Measurements from ENCODE around the gene H2BK1. TPM values are rescaled to one million over a fixed set of nuclear protein-coding genes. Genes with fewer than 3 reads are reported as not detected.

The H2BK1 gene
- total RNA-seq, 1 experiment from 2014 or later: 0.64 TPM

DNA sequence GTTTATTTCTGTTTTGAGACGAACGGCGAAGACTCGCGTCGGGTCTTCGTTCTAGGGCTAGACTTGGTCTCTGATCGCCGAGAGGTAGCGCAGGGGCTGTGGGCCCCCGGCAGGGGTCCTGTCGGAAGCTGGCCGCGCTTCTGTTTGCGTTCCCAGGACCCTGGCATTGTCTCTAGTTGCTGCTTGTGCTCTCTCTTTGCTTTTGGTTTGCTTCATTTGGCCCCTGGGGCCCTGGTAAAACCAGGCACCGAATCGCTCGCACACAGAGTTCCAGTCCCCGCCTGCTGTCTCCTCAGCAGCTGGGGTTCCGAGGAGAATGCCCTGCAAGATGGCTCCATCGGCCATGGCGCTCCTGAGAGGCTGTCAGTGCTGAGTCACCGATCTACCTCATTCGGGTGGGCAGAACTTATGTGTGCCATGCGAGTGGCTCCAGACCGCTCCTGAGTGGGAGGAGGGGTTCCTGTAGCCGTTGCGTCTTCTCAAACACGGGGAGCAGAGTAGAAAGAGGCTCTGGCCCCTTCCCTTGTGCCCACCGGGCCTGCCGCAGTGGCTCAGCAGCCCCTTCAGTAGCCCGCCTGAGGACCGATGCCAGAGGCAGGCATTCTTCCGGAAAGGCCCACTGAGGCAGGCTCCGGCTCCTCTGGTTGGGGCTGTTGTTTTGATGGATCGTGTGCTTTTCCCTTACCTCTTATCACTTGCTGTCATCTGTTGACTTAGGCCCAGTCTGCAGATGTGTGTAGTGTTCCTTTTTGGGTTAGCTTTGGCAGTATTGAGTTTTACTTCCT lies 22.8 kb upstream of the H2BK1 start:
- peak; percentile 64 for DNase-seq (ENCODE audit: low spot score)

DNA sequence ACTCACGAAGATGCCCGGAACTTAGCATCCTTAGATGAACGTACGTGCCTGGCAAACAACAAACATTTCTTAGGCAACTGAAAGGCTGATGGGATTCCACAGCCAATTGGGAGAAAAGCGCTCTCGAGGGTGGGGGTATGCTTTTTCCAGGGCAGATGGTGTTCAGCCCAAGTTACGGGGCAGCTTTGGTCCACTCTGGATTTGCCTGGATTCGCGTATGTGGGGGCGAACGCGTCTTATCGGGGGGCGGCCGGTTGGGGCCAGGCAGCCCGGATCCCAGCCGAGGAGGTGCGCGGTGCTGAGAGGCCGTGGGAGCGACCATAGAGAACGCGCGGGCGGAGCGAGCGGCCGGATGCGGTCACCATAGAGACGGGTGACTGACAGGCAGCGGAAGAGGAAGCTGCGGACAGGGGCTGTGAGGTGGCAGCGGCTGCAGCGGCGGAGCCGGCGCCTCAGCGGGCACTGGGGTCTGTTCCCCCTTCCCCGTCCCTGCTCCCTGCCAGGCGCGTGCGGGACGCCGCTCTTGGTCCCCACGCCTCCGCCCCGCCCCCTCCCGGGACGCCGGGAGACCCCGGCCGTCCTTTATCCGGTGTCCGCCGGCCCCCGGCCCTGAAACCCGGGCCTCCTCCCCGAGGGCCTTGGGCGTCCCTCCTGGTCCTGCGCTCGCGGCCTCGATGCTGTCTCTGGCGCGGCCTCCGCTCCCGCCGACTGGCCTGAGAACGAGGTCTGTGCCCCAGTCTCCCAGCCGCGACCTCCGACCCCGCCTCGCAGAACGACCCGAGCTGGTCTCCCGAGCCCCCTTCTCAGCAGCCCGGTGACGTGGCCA lies 22.0 kb upstream of the H2BK1 start, which contains the start of gene CHPF2:
TSS of gene CHPF2 (plus strand) at position 393 of the 826 bp plus-strand sequence. CDS start 1,529 bp downstream, outside the sequence.
- peak; percentile 86 for DNase-seq (ENCODE audit: low spot score)

DNA sequence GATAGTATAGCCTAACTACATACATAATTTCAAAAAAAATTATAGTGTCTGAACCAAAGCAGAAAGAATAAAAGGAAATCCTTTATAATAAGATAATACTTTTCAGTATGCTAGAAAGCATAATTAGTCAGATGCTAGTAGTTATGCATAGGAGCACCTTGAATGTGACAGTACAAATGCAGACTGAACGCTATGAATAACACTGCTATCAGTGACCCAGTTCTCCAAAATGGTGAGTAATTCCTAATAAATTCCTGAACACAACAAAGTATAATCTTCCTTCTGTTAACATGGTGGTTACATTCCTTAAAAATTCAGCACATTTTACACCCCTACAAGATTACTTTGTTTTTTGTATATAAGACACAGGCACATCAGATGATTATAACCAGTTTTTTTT lies 20.8 kb upstream of the H2BK1 start:
- no peak for DNase-seq (ENCODE audit: low spot score)

DNA sequence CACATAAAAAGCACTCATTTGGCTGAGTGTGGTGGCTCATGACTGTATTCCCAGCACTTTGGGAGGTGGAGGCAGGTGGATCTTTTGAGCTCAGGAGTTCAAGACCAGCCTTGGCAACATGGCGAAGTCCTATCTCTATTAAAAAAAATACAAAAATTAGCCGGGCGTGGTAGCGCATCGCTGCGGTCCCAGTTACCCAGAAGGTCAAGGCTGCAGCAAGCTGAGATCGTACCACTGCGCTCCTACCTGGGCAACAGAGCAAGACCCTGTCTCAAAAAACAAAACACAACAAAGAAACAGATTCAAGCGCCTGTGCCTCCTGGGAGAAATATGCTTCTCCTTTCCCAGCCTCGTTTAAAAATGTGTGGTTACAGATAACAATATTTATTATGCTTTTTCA lies 19.0 kb upstream of the H2BK1 start:
- DNase-seq (ENCODE audit: low spot score): no peak

DNA sequence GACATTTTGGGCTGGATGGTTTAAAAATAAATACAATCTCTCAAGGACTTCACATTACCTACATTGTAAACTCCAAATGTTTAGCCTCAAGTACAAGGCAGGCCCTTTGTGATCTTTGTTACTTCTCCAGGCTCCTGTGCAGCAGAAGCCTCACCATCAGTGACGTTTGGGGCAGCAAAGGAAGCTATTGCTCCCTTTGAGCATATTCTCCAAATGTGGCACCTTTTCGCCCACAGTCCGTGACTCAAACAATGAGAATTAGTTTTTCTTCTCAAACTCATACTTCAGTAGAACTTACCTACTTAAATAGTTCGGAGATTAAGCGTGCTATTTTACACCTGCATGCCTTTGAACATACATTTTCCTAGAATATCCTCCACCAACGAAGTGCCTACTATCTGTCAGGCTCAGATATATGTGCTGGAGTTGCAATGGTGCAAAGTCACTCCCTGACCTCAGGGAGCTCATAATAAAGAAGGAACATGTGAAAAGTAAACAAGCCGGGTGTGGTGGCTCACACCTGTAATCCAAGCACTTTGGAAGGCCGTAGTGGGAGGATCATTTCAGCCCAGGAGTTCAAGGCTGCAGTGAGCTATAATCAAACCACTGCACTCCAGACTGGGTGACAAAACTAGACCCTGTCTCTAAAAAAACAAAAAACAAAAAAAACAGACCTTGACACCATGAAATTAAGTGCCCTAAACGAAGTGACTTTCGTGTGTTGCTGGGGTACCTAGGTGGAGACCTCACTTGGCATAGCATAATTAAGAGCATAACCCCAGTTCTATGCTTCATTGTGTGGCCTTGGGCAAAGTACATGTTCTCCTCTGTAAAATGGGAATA lies 18.0 kb upstream of the H2BK1 start:
- no peak for DNase-seq (ENCODE audit: low spot score)

DNA sequence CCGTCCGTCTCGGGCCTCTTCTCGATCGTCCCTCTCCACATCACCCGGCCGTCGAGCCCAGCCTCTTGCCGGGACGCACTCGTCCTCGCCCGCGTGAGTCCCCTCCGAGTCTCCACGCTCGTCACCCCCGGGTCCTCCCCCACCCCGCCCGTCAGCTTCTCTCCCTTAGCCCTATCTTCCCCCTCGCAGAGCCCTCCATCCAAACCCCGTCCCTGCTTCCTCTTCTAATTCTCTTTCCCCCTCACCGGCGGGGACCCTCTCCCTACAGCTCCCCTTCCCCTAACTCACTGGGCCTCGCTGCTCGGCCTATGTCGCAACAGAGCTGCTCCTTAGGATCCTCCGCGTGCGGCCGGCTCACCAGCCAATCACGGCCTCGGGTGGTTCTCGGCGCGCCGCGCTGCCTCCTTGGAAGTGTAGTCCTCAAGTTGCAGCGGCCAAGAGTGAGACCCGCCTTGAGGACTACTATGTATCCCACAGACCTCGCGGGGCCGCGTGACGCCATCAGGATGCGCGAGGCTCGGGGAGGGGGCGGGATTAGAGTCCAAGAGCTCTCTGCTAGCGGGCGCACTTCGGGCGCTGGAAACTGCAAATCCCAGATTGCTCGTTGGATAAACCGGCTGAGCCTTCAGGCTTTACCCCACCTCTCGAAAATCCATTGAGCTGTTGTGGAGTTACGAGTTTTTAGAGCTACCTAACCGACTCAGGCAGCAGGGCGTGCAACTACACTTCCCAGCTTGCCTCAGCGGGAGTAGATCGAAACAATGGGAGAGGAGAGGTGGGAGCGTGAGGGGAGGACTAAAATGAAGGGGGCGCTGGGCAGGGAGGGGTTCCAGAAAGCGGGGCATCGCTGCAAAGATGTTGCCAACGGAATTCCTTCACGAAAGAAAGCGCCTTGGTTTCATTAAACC lies 16.8 kb upstream of the H2BK1 start, which contains the start of gene ABCF2:
TSS of gene ABCF2 (minus strand) at position 331 of the 908 bp plus-strand sequence. CDS start 747 bp downstream, outside the sequence.
- peak; percentile 99 for DNase-seq (ENCODE audit: low spot score)

DNA sequence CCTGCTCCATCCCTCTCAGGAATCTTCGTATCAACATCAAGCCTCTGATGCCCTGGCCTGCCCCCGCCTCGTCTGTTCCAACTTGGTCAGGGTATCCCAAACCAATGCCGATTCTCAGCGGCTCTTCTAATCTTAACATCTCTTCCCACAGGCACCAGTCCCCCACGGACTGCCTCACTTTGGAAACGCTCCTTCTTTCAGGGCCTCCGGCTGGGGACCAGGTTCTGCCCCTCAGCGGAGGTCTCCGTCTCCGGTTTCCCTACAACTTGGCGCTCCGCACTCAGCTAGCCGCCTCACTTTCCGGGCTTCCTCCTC lies 16.2 kb upstream of the H2BK1 start:
- DNase-seq (ENCODE audit: low spot score): no peak

DNA sequence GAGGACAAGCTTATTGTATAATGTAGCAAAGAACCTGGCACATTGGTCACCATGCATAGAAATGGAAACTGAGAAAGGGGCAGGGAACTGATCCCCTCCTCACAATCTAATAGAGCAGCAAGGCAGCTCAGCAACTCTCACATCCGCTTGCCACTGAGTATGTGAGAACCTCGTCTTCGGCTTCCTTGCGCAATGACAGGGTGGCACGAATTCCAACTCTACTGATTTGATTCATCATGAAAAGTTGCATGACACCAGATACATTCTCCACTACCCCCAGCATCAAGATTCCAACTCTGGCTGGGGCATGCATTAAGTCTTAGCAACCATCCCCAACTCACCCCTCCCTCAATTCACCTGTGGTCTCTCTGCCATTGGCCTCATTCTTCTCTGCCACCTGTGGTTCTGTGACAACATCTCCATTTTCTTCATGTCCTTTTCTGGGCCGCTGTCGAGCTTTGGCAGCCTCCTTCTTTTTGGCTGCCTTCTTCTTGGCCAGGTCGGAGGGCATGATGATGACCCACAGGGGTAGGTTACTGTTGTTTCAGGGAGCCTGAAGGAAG lies 15.7 kb upstream of the H2BK1 start:
- no peak for DNase-seq (ENCODE audit: low spot score)

DNA sequence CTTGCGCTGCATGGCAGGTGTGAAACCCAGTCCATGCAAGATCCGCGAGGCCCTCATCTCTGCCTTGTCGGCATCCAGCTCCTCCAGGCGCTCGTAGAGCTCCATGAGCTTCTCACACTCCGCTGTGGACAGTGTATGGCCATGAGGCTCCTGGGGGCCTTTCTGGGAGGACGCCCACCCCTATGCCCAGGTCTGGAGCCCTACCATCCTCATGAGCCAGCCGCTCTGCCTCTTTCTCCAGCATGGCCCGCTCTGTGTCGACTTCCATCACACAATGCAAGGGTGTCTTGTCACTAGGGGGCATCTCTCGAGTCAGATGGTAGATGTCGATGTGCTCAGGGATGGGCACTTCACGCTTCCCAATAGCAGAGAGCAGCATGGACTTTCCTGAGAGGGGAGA lies 13.4 kb upstream of the H2BK1 start:
- DNase-seq (ENCODE audit: low spot score): no peak

DNA sequence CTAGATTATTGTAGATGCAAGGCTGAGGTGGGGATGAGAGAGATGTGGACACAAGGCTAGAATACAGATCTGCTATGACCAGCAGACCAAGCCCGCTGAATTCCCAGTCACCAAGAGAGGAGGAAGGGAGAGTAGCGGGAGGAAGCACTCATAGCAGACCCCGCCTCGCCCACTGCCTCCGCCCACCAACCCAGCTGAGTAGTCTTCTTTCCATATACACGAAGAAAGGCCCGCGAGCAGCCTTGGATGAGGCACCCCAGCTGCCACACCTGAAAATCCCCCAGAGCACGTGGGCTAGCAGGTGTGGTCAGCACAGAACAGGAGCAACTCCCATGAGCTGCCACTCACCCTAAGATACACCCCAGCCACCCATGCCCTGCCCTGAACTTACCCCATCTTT lies 7.9 kb upstream of the H2BK1 start:
- no peak for DNase-seq (ENCODE audit: low spot score)

DNA sequence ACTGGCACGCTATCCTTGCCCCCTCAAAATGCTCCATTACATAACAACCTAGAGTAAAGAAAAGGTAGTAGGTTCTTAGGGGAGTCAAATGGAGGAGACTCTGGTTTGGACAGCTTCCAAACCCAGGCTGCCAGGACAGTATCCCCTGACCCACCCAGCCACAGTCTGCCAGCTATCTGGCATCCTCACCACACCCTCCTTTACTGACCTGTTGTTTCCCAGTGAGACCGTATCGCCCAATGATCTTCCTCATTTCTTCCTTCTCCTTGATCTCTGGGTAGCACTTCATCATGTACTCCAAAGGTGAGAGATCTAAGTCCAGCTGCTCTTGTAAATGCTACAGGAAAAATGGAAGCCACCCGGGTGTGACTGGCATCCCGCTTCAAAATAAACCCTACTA lies 5.1 kb upstream of the H2BK1 start:
- no peak for DNase-seq (ENCODE audit: low spot score)

DNA sequence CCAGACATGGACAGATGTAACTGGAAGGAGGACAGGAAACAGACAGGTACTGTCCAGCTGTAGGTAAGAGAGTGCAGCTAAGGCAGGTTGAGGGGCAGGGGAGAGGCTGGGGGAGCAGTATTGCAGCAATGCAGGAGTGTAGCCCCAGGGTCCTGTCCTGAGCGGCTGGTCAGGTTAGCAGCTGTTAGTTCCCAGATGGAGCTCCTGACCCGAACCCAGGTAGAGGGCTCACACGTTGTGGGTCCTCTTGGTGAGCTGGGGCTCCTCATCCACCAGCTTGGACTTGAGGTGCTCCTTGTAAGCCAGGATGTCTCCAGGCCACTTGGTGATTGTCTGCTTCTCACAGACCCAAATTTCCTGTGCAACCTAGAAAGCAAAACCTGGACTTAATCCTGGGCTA lies 3.5 kb upstream of the H2BK1 start:
- DNase-seq (ENCODE audit: low spot score): no peak

DNA sequence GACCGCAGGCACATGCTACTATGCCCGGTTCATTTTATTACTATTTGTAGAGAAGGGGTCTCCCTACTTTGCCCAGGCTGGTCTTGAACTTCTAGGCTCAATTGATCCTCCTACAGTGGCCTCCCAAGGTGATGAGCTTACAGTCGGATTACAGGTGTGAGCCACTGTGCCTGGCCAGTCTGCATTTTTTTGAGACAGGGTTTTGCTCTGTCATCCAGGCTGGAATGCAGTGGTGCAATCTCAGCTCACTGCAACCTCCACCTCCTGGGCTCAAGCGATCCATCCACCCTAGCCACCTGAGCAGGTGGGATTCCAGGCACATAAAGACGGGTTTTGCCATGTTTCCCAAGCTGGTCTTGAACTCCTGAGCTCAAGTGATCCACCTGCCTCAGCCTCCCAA lies 2.3 kb upstream of the H2BK1 start:
- no peak for DNase-seq (ENCODE audit: low spot score)

DNA sequence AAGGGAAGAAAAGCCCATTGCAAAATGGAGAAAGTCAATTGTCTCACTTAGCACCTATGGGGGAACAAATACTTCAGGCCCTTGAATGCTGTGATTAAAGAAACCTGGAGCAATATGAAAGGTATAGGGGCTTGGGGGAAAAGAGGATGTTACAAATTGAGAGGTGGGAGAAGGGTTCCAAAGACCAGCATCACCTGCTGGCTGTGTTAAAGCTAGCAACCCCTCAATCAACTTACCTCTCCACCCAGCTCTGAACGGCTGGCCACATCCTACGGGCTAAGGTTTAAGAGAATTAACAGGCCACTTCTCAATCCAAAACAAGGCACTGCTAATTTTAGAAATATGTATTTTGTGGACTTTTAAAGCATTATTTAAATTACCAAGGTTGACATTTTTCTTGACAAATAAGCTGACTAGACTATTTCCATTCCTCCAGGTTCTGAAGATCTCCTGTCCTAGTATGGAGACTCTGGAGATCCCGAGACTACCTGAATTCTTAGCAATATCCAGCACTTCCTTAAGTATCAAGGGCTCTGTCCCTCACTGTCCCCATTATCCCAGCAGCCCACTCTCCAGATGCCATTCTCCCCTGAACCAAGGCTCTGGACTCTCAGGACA lies 976 bp upstream of the H2BK1 start:
- no peak for DNase-seq (ENCODE audit: low spot score)

DNA sequence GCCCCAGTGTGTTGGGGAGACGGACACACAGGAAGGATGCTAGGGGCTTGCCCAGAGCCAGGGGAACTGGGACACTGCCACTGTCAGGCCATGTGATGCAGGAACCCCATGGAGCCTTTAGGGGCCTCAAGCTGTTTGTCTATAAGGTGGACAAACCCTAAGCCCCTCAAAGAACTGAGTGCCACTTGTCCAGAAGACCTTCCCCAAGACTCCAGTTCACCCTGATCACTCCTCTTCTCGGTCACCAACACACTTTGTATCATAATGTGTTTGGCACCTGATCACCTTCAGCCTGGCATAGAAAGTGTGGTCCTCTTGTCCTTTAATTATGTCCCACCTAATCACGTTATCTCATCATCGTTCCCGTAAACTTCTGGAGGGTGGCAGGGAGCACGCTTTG lies 700 bp downstream of the H2BK1 start:
- no peak for DNase-seq (ENCODE audit: low spot score)

DNA sequence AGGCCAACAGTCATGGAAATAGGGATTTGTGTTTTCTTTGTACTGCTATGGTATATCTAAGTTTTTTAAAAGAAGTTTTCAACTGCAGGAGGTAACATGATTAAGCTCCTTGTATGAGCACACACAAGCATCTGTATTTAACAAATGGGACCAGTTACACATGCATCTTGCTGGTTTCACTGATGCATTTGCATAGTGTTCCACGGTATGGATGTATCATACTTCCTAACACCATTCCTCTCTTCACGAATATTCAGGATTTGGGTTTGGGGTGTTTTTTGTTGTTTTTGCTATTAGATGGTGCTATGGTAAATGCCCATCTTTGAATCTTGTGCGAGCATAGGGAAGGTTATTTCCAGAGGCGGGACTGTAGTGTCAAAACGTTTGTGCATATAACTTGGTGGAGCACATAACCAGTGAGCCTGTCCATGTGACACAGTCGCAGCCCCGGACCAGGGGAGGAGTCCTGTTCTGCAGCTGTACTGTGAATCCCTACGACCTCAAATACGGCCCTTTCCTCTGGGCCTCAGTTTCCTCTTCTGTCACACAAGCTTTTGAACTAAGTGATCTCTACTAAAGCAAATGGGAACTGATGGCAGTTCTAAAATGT lies 1.9 kb downstream of the H2BK1 start:
- no peak for DNase-seq (ENCODE audit: low spot score)

DNA sequence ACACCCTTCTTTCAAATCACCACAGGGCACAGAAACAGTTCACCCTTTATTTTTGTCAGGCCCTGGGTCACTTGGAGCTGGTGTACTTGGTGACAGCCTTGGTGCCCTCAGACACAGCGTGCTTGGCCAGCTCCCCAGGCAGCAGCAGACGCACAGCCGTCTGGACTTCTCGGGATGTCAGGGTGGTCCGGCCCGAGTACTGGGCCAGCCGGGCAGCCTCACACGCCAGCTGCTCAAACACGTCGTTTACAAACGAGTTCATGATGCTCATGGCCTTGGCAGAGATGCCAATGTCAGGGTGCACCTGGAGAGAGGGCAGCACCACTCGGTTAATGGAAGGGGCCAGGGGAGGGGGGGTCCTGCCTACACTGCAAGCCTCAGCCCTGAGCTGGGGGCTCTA lies 2.5 kb downstream of the H2BK1 start:
- no peak for DNase-seq (ENCODE audit: low spot score)

DNA sequence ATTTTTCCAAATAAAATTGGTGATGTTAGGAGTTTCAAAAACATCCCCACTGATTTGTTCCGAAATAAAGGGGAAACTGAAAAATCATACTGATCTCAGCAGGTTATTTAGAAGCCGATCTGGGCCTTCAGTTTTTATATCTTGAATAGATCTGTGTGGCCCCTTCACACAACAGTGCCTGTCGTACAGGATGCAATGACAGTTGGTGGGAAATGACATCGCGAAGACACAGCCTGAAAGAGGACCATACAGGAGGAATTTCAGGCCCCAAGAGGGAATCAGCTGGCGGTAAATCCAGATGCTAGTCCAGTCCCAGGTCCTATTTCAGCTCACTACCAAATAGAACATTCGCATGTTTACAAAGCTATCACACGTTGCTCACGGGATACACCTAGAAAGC lies 3.0 kb downstream of the H2BK1 start:
- no peak for DNase-seq (ENCODE audit: low spot score)

DNA sequence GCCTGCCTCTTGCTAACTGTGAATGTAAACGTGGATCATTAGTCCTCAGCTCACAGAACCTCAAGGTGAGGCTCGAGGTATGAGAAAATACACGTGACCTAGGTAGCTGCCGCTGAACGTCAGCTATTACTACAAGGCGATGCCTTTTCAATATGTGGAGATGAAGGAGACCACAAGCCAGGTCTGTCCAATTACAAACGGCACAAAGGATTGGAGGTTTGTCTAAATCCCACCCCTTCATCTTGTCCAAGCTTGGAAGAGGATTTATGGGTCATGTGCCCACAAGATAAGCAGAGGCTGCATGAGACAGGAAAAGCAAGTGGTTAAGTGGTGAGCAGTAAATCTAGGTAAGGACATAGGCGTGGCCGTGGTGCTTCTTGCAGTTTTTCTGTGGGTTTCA lies 3.4 kb downstream of the H2BK1 start:
- DNase-seq (ENCODE audit: low spot score): no peak

DNA sequence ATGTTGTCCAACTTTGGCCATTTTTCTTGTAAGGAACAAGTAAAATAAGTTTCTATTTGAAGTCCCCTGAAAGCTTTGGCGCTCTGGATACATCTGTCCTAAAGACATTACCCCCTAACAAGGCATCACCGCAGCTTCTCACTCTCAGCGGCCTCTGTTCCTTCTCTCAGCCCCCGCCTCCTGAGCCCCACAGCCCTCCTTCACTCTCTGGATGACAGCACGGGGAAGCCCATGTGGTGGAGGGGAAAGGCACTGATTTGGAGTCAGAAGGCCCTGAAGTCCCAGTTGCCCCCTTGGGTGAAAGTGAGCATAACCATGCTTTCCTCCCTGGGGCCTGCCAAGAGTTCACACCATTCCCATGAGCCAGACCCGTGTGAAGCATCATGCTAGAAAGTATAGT lies 4.6 kb downstream of the H2BK1 start:
- no peak for DNase-seq (ENCODE audit: low spot score)

Measured in H4 (cell line).